Neuron (in vitro differentiated cells): ENCODE data around the gene ATCAY.
"Not testable (repeated sequence)": the region's sequence is repeated elsewhere in the genome, so short reads cannot be mapped to it uniquely, and the experiment has no call there.

ENCODE experiments used
- H2AFZ ChIP-seq: one replicate; pipeline ENCODE4 v1.6.1; 2013; ENCODE audit warnings: low read depth, mild to moderate bottlenecking, inconsistent platforms, low read length, moderate library complexity
- H3K27me3 ChIP-seq: one replicate; pipeline ENCODE4 v1.6.1; 2013; ENCODE audit warnings: low read length; ENCODE audit not compliant: insufficient read depth
- H3K36me3 ChIP-seq: one replicate; pipeline ENCODE4 v1.6.1; 2013; ENCODE audit warnings: low read length; ENCODE audit not compliant: insufficient read depth
- H3K4me1 ChIP-seq: one replicate; pipeline ENCODE4 v1.6.1; 2013; ENCODE audit warnings: low read length; ENCODE audit not compliant: insufficient read depth
- H3K4me3 ChIP-seq: 2 replicates; pipeline ENCODE4 v1.5.1; 2013; ENCODE audit warnings: mild to moderate bottlenecking, low read length, moderate library complexity
- H3K9me3 ChIP-seq: one replicate; pipeline ENCODE4 v1.6.1; 2013; ENCODE audit warnings: low read length

Gene ATCAY

DNA sequence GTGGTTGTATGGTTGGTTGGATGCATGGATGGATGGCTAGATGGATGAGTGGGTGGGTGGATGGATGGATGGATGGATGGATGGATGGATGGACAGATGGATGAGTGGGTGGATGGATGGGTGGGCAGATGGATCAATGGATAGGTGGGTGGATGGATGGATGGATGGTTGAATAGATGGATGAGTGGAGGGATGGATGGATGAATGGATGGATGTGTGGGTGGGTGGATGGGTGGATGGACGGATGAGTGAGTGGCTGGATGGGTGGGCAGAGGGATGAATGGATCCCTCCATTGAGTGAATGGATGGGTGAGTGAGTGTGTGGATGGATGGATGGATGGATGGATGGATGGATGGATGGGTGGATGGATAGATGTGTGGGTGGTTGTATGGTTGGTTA lies 43.4 kb downstream of the ATCAY start:
- peaks cover 26% of the 10 kb centered on the region for H3K36me3 ChIP-seq
- peaks cover 18% of the 10 kb centered on the region for H3K9me3 ChIP-seq
- no peak overlapping the region for H3K4me3 ChIP-seq
- no peaks in the 10 kb centered on the region for H3K27me3 ChIP-seq
- H2AFZ ChIP-seq, result no peak overlapping the region
- no peaks in the 10 kb centered on the region for H3K4me1 ChIP-seq

DNA sequence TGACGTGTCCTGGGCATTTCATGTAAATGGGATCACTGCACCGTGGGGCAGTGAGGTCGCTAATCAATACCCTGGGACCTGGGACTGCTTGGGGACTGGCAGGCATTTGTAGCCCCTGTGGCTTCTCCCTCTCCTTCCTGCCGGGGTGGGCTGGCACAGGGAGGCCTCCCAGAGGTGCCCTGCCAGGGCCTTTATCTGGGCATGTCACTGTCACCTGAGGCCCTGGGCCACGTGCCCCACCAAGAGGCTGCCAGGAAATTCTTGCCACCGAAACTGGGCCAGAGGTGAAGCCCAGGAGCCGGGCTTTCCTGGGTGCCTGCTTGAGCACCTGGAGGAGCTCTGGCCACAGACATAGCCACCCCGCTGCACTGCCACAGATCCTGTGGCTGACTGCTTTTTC lies 50.6 kb downstream of the ATCAY start:
- Histone ChIP-seq H3K4me3 (no peak overlapping the region), H3K27me3 (peaks cover 3% of the 10 kb centered on the region), H2AFZ (no peak overlapping the region), H3K36me3 (no peaks in the 10 kb centered on the region), H3K9me3 (no peaks in the 10 kb centered on the region), H3K4me1 (peaks cover 10% of the 10 kb centered on the region)

DNA sequence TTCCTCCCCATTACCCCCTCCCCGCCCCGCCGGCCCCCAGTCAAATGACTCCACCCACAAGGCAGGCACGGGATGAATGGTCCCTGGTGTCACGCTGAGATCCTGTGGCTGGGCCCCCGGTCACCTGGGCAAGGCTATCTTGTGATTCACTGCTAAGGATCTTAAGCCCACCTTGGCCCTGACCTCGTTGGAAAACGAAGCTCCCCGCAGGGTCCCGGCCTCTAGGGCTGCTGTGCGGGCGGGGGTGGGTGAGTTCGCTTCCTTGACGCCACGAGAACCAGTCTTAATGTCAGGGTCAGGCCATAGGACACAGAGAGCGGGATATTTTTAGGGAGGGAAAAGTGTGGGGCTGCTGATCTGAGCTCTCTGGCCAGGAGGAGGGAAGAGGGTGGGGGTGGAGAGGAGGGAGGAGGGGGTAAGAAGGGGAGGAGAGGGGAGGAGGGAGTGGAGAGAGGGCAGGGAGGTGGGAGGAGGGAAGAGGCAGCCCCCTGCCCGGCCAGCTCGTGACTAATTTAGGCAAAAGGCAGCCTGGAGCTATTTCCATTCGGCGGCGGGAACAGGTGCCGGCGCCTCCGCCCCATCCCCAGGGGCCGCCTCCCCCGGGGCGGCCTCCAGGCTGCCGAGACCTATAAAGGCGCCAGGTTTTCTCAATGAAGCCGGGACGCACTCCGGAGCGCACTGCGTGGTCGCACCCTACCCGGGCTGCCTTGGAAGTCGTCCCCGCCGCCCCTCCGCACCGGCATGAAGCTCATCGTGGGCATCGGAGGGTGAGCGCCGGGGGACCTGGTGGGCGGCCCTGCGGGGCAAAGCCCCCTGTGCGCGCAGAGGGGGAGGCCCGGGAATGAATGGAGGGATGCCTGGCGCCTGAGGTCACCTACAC lies 52.7 kb downstream of the ATCAY start, which contains the start of gene NMRK2:
NMRK2 (plus strand) TSS at position 139 of the 880 bp plus-strand sequence; CDS start at position 742, 603 bp downstream.
- H3K9me3 ChIP-seq, result peaks cover 8% of the 10 kb centered on the region
- H3K36me3 ChIP-seq, result no peaks in the 10 kb centered on the region
- peak within 1 kb of the TSS; percentile 11 for H3K4me3 ChIP-seq
- H3K27me3 ChIP-seq, result peaks cover 3% of the 10 kb centered on the region
- H3K4me1 ChIP-seq, result peaks cover 10% of the 10 kb centered on the region
- H2AFZ ChIP-seq, result no peak within 1 kb of the TSS

DNA sequence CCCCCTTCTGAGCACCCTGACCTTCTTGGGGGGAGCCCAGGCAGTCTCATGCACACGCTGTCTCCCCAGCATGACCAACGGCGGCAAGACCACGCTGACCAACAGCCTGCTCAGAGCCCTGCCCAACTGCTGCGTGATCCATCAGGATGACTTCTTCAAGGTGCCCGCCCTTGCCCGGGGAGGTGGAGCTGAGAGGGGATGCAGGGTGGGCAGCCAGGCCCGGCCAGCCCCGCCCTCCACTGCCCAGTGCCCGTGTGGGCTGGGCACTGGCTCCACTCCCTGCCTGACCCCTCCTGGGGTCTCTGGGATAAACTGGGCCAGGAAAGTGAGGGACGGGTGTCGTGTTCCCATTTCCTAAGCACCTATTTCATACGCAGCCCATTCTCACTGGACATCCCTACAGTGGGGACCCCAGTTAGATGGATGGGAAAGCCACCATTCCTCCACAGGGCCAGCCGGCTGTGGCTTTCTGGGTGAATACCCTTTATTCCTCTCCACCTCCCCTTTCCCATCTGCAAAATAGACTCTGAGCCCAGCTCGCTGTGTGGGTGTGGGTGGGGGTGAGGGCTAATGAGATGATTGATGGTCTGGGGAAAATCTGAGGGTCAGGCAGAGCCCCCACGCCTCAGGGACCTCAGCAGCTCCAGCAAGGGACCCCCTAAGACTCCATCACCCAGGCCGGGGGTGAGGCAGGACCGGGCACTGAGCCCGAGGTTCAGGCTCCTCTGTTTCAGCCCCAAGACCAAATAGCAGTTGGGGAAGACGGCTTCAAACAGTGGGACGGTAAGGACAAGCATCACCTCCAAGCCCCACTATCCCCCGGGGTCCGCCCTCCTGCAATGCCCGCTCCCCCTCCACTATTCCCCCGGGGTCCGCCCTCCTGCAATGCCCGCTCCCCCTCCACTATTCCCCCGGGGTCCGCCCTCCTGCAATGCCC lies 56.3 kb downstream of the ATCAY start:
- peaks cover 3% of the 10 kb centered on the region for H3K27me3 ChIP-seq
- peaks cover 10% of the 10 kb centered on the region for H3K4me1 ChIP-seq
- H2AFZ ChIP-seq, result no peak overlapping the region
- no peak overlapping the region for H3K4me3 ChIP-seq
- H3K36me3 ChIP-seq, result no peaks in the 10 kb centered on the region
- H3K9me3 ChIP-seq, result peaks cover 11% of the 10 kb centered on the region

DNA sequence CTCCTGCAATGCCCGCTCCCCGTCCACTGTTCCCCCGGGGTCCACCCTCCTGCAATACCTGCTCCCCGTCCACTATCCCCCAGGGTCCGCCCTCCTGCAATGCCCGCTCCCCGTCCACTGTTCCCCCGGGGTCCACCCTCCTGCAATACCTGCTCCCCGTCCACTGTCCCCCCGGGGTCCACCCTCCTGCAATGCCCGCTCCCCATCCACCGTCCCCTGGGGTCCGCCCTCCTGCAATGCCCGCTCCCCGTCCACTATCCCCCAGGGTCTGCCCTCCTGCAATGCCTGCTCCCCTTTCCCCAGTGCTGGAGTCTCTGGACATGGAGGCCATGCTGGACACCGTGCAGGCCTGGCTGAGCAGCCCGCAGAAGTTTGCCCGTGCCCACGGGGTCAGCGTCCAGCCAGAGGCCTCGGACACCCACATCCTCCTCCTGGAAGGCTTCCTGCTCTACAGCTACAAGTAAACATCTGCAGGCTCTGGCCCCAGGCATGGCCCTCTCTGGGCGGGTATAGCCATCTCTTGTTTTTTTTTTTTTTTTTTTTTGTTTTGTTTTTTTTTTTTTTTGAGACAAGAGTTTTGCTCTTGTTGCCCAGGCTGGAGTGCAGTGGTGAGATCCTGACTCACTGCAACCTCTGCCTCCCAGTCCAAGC lies 57.9 kb downstream of the ATCAY start:
- peaks cover 11% of the 10 kb centered on the region for H3K9me3 ChIP-seq
- not testable (repeated sequence) for H2AFZ ChIP-seq, H3K4me1 ChIP-seq, H3K4me3 ChIP-seq, H3K27me3 ChIP-seq, H3K36me3 ChIP-seq

DNA sequence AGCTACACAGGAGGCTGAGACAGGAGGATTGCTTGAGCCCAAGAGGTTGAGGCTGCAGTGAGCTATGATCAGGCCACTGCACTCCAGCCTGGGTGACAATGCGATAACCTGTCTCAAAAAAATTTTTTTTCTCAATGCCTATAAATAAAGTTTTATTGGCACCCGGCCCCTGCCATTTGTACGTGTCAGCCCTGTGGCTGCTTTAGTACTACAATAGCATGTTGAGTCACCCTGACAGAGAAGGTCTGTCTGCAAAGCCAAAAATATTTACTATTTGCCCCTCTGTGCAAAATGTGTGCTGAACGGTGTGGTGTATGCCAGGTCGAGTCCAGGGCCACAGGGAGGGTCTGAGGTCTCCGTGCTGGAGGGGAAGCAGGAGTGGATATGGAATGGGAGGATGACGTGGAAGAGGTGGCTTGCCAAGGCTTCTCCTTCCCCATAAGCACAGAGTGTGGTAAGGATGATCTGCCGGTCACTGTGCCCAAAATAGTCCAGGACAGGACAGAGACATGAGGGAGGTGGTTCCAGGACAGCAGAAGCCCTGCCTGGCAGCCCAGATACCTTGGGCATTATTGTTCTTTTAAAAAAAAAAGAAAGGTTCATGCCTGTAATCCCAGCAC lies 62.4 kb downstream of the ATCAY start:
- H3K4me3 ChIP-seq, result no peak overlapping the region
- no peaks in the 10 kb centered on the region for H3K4me1 ChIP-seq
- peaks cover 5% of the 10 kb centered on the region for H3K9me3 ChIP-seq
- H2AFZ ChIP-seq, result no peak overlapping the region
- H3K36me3 ChIP-seq, result no peaks in the 10 kb centered on the region
- H3K27me3 ChIP-seq, result no peaks in the 10 kb centered on the region

DNA sequence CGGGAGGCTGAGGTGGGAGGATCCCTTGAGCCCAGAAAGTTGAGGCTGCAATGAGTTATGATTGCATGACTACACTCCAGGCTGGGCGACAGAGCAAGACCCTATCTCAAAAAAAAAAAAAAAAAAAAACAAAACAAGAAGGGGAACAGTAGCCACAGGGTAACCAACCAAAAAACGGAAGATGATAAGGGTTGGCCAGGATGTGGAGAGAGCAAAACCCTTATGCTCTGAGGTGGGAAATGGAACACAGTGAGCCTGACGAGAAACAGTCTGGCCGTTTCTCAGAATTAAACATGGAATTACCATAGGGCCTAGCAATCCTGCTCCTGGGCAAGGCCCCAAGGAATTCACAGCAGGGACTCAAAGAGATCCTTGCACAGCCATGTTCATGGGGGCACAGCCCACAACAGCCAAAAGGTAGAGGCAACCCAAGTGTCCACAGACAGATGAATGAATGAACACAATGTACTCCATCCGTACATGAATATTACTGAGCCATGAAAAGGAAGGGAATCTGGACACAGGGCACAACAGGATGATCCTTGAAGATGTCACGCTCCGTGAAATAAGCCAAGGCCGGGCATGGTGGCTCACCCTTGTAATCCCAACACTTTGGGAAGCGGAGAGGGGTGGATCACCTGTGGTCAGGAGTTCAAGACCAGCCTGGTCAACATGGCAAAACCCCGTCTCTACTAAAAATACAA lies 63.7 kb downstream of the ATCAY start:
- Histone ChIP-seq H3K4me1 (no peaks in the 10 kb centered on the region), H3K36me3 (no peaks in the 10 kb centered on the region), H3K4me3 (no peak overlapping the region), H3K27me3 (no peaks in the 10 kb centered on the region), H2AFZ (no peak overlapping the region), H3K9me3 (no peaks in the 10 kb centered on the region)

DNA sequence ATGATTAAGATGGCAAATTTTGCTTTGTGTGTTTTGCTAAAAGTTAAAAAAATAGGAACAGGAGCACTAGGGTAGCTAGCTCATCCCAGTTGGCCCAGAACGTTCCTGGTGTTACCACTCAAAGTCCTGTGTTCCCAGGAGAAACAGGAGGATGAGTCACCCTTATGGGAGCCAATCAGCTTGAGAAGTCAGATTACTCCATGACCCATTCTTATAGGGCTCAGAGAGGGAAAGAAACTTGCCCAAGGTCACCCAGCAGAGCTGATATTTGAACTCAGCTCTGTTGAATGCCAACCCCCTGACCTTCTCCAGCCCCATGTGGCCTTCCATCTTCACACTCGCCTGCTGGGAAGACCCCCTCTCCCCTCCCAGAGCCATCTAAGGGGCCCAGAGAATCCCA lies 65.4 kb downstream of the ATCAY start:
- Histone ChIP-seq H3K36me3 (no peaks in the 10 kb centered on the region), H3K4me1 (no peaks in the 10 kb centered on the region), H2AFZ (no peak overlapping the region), H3K4me3 (no peak overlapping the region), H3K27me3 (no peaks in the 10 kb centered on the region), H3K9me3 (no peaks in the 10 kb centered on the region)

DNA sequence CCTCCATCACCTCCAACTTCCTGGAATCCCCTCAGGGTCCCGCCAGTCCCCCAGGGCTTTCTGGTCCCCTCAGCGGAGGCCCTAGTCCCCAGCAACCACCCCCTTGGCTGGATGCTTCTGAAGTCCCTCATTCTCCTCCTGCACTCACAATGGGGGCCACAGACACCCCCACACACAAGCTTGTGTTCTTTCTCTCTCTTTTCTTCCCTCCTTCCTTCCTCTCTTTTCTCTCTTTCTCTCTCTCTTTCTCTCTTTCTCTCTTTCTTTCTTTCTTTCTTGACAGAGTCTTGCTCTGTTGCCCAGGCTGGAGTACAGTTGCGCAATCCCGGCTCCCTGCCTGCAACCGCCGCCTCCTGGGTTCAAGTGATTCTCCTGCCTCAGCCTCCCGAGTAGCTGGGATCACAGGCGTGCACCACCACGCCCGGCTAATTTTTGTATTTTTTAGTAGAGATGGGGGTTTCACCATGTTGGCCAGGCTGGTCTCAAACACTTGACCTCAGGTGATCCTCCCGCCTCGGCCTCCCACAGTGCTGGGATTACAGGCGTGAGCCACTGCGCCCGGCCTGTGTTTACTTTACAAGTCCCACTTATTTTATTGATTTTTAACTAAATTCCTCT lies 66.9 kb downstream of the ATCAY start:
- not testable (repeated sequence) for H3K4me1 ChIP-seq, H3K9me3 ChIP-seq, H2AFZ ChIP-seq, H3K27me3 ChIP-seq, H3K36me3 ChIP-seq, H3K4me3 ChIP-seq

DNA sequence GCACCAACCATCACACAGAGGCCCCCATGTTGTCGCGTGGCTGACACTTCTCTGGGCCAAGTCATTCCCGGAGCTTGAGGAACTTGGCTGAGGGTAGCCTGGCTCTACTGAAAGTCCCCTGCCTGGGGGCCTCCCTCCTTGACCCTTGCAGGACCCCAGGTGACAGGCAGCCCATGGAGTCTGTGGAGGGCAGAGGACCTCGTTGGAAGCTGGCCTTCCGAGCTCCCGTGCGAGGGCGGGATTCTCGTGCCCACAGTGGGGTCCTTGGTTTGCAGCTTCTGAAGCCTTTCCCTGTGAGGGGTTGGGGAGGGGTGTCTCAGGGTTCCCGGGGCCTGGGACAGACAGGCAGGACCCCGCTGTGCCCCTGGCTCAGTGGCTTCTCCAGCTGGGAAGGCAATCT lies 68.8 kb downstream of the ATCAY start:
- Histone ChIP-seq H3K4me1 (no peaks in the 10 kb centered on the region), H2AFZ (no peak overlapping the region), H3K9me3 (no peaks in the 10 kb centered on the region), H3K27me3 (no peaks in the 10 kb centered on the region), H3K36me3 (no peaks in the 10 kb centered on the region), H3K4me3 (no peak overlapping the region)

DNA sequence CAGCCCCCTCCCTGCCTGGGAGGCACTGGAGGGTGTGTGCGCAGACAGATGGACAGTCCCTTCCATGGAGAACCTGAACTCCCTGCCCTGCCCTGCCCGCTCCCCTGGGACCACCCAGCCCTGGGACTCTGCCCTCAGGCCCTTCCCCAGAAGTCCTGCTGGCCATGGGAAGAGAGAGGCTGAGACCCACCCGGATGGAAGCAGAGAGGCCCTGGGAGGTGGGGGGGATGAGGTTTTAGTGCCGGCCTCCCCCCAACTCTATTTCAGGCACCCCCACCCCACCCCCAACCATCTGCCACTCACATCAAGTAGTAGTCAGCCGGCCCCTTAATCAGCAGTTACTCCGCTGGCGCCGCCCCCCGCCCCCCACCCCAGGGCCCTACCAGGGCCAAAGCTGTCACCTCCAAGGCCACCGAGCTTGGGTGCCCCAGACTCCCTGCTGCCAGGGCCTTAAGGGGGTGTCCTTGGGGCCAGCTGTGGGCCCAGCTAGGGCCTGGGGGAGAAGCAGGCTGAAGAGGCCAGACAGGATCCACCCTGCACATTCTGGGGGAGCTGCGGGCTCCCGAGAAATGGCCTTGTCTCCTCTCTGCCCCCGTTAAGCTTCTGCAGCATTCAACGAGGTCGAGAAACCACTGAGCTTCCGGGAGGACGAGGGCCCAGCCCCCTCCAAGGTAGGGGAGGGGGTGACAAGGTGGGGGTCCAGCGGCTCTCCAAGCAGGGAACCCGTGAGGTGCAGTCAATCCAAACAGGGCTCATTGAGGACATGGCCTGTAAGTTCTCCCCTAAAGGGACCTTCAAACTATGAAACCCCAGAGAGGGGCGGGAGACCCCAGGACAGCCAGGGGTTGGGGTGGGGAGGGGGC lies 69.7 kb downstream of the ATCAY start:
- Histone ChIP-seq H3K27me3 (no peaks in the 10 kb centered on the region), H3K9me3 (no peaks in the 10 kb centered on the region), H3K4me1 (no peaks in the 10 kb centered on the region), H2AFZ (no peak overlapping the region), H3K4me3 (no peak overlapping the region), H3K36me3 (no peaks in the 10 kb centered on the region)
